Liver (tissue), 9 donors: ENCODE data around the gene BSDC1. TPM values are rescaled to one million over a fixed set of nuclear protein-coding genes. Genes with fewer than 3 reads are reported as not detected.

ENCODE experiments used
- DNase-seq: peaks from one replicate; pipeline ENCODE4 v3.0.0-alpha.2; 2017; ENCODE audit warnings: low spot score
- H3K27ac ChIP-seq, 2 donors: one replicate each; pipeline ENCODE4 v1.7.0; 2013; ENCODE audit warnings: inconsistent platforms in 2 of 2, low read length in 2 of 2, control low read depth in 1 of 2, low read depth in 1 of 2, mild to moderate bottlenecking in 1 of 2
- H3K27me3 ChIP-seq, 4 donors: one replicate each; pipeline versions ENCODE4 v1.6.1 to v1.7.0; 2013; ENCODE audit warnings: low read length in 3 of 4, inconsistent platforms in 1 of 4, mild to moderate bottlenecking in 1 of 4, moderate library complexity in 1 of 4; ENCODE audit not compliant: control insufficient read depth in 4 of 4, insufficient read depth in 4 of 4
- H3K36me3 ChIP-seq, 4 donors: one replicate each; pipeline versions ENCODE4 v1.6.1 to v1.7.0; 2013; ENCODE audit warnings: low read length in 3 of 4, mild to moderate bottlenecking in 3 of 4, low read depth in 1 of 4, moderate library complexity in 1 of 4; ENCODE audit not compliant: control insufficient read depth in 4 of 4, insufficient read depth in 3 of 4
- H3K4me1 ChIP-seq, 4 donors: one replicate each; pipeline versions ENCODE4 v1.6.1 to v1.7.0; 2013; ENCODE audit warnings: low read length in 3 of 4, mild to moderate bottlenecking in 3 of 4, moderate library complexity in 1 of 4; ENCODE audit not compliant: control insufficient read depth in 4 of 4, insufficient read depth in 4 of 4
- H3K4me3 ChIP-seq, 3 donors: one replicate each; pipeline versions ENCODE4 v1.6.1 to v1.7.0; 2013; ENCODE audit warnings: low read length in 3 of 3, control low read depth in 1 of 3, low read depth in 1 of 3, mild to moderate bottlenecking in 1 of 3
- H3K9ac ChIP-seq, 2 donors: one replicate each; pipeline ENCODE4 v1.7.0; 2013; ENCODE audit warnings: low read length in 2 of 2, mild to moderate bottlenecking in 2 of 2, moderate library complexity in 2 of 2, control low read depth in 1 of 2, low read depth in 1 of 2
- H3K9me3 ChIP-seq, 4 donors: one replicate each; pipeline versions ENCODE4 v1.6.1 to v1.7.0; 2013; ENCODE audit warnings: low read length in 3 of 4; ENCODE audit not compliant: control insufficient read depth in 4 of 4
- EGR1 ChIP-seq, 2 donors: IDR thresholded peaks; 2 replicates each; pipeline ENCODE4 v1.6.1; 2016 to 2018; ENCODE audit warnings: antibody characterized with exemption in 2 of 2, low read depth in 2 of 2
- FOXA1 ChIP-seq: IDR thresholded peaks from 2 replicates; pipeline ENCODE4 v1.6.1; 2016; ENCODE audit warnings: antibody characterized with exemption
- FOXA2 ChIP-seq: IDR thresholded peaks from 2 replicates; pipeline ENCODE4 v1.6.1; 2016; ENCODE audit warnings: antibody characterized with exemption
- GABPA ChIP-seq, 2 donors: IDR thresholded peaks in 1 of 2; conservative IDR thresholded peaks in 1 of 2; 2 replicates each; pipeline ENCODE4 v1.6.1; 2016; ENCODE audit warnings: antibody characterized with exemption in 2 of 2, mild to moderate bottlenecking in 1 of 2, moderate library complexity in 1 of 2
- HNF4A ChIP-seq, 2 donors: conservative IDR thresholded peaks; 2 replicates each; pipeline ENCODE4 v1.6.1; 2016; ENCODE audit warnings: antibody characterized with exemption in 2 of 2, mild to moderate bottlenecking in 2 of 2
- HNF4G ChIP-seq: IDR thresholded peaks from 2 replicates; pipeline ENCODE4 v1.6.1; 2016; ENCODE audit warnings: antibody characterized with exemption
- JUND ChIP-seq, 2 donors: IDR thresholded peaks; 2 replicates each; pipeline ENCODE4 v1.6.1; 2016; ENCODE audit warnings: antibody characterized with exemption in 2 of 2
- NR2F2 ChIP-seq: IDR thresholded peaks from 2 replicates; pipeline ENCODE4 v1.6.1; 2016; ENCODE audit warnings: antibody characterized with exemption
- RAD21 ChIP-seq, 2 donors: IDR thresholded peaks; 2 replicates each; pipeline ENCODE4 v1.6.1; 2016; ENCODE audit warnings: antibody characterized with exemption in 2 of 2, mild to moderate bottlenecking in 2 of 2
- RXRA ChIP-seq, 2 donors: IDR thresholded peaks; 2 replicates each; pipeline ENCODE4 v1.6.1; 2017 to 2018; ENCODE audit warnings: antibody characterized with exemption in 2 of 2, mild to moderate bottlenecking in 1 of 2
- SP1 ChIP-seq: IDR thresholded peaks from 2 replicates; pipeline ENCODE4 v1.6.1; 2018; ENCODE audit warnings: antibody characterized with exemption, mild to moderate bottlenecking
- TAF1 ChIP-seq: conservative IDR thresholded peaks from 2 replicates; pipeline ENCODE4 v1.6.1; 2016; ENCODE audit warnings: antibody characterized with exemption, mild to moderate bottlenecking
- YY1 ChIP-seq: IDR thresholded peaks from 2 replicates; pipeline ENCODE4 v1.6.1; 2016; ENCODE audit warnings: antibody characterized with exemption, mild to moderate bottlenecking
- WGBS: extraction: QIAGEN DNeasy Blood & Tissue Kit; methylation state at CpG from one replicate; pipeline ENCODE4 v1.1.7; 2013; 5-methylcytosine and 5-hydroxymethylcytosine counted together
- polyA plus RNA-seq, 2 donors: library from polyadenylated mRNA; stranded (reverse) in 1 of 2; unstranded in 1 of 2; fragments of 200-250 nt in 1 of 2; fragments of >200 nt in 1 of 2; fragmentation: Nextera tagmentation in 1 of 2; extraction: Ambion mirVana in 1 of 2; gene quantifications; one replicate each; pipeline versions ENCODE4 v1.2.1 to v1.2.3, GENCODE V29; 2013 to 2015
- total RNA-seq, 2 donors: library from RNA; depleted of rRNA; stranded (reverse); fragments of >200 nt; gene quantifications; one replicate each; pipeline ENCODE4 v1.2.3, GENCODE V29; 2014
- TF ChIP-seq, protein P1 (sequence below): fragments of 150-350 bp; IDR thresholded peaks from 2 replicates; pipeline ENCODE4 v1.5.1; 2017; ENCODE audit warnings: improper control_type of control experiment, low read depth, low read length; ENCODE audit not compliant: missing input control
- TF ChIP-seq, protein P2 (sequence below): IDR thresholded peaks from 2 replicates; pipeline ENCODE4 v1.6.1; 2016; ENCODE audit warnings: antibody characterized with exemption
- TF ChIP-seq, protein P3 (sequence below): IDR thresholded peaks from 2 replicates; pipeline ENCODE4 v1.6.1; 2016; ENCODE audit warnings: antibody characterized with exemption, mild to moderate bottlenecking
- TF ChIP-seq, protein P4 (sequence below): IDR thresholded peaks from 2 replicates; pipeline ENCODE4 v1.6.1; 2016; ENCODE audit warnings: antibody characterized with exemption
- TF ChIP-seq, protein P5 (sequence below): IDR thresholded peaks from 2 replicates; pipeline ENCODE4 v1.6.1; 2016; ENCODE audit warnings: antibody characterized with exemption
- donor health status: healthy.
- donor health status: healthy.
- donor health status: healthy.
- donor health status: healthy.
- donor health status: healthy.

BSDC1 gene
- total and polyA plus RNA-seq, 4 donors = 40.0 to 65.9 (median 52.0) TPM

DNA sequence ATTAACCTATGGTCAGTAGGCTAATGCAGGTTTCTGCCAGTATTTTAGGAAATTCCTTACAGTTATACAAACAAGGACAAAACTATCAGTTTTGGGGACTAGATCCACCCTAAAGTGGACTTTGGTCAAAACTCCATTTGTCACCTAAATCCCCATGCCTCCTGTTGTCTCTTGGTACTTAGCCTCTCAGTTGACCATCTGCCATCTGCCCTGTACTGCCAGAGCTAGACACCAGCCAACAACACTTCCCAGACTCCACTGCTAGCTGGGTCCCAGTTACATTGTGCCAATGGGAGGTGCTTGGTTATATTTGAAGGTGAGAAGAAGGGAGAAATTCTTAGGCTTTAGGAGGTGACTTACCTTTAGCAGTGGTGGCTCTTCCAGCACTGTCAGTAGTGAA is 17.0 kb upstream of the BSDC1 start:
- H3K27ac ChIP-seq = no peak overlapping the region
- TF ChIP-seq RXRA (IDR thresholded peaks at IDR 0.05) (no peak), HNF4G (peak; percentile 22), JUND (IDR thresholded peaks at IDR 0.05) (no peak), HNF4A (conservative IDR thresholded peaks at IDR 0.05) (peak; percentile 29 to 57), RAD21 (IDR thresholded peaks at IDR 0.05) (no peak), EGR1 (IDR thresholded peaks at IDR 0.05; ENCODE audit: low read depth in 2 of 2) (no peak)
- peaks cover 0 to 4% (median 1%) of the 10 kb centered on the region in 4 donors for H3K4me1 ChIP-seq
- H3K4me3 ChIP-seq = no peak overlapping the region
- H3K9me3 ChIP-seq = peaks cover 0 to 6% (median 2%) of the 10 kb centered on the region in 4 donors
- no peak for DNase-seq
- H3K27me3 ChIP-seq = no peaks in the 10 kb centered on the region
- H3K36me3 ChIP-seq = no peaks in the 10 kb centered on the region
- no peak overlapping the region for H3K9ac ChIP-seq

DNA sequence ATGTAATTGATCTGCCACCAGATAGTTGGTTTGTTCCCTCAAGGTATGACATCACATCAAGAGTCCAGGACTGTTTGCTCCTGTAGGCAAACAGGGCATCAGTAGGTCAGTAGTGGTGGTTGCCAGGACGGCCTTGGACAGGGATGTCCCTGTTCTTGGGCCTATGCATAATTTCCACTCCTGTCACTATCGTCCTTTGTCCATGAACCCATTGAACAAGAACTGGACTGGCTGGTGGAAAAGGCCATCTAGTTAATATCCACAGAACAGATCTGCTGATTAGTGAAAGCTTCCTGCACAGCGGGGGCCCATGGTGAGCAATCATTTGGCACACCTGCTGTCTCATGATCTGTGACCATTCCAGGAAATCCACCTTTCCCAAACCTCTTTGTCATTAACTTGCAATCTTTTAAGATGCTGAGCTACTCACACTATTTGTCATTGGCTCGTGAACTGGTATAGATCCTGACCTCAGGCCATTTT is 12.4 kb upstream of the BSDC1 start:
- peaks cover 0 to 6% (median 1%) of the 10 kb centered on the region in 4 donors for H3K4me1 ChIP-seq
- 48% methylated on average over 4 of the region's 4 CpGs for WGBS
- H3K9ac ChIP-seq = no peak overlapping the region
- peak overlapping the region; percentile 35 to 38 for H3K27ac ChIP-seq
- TF ChIP-seq SP1 (peak; percentile 95), NR2F2 (no peak), FOXA1 (peak; percentile 74), YY1 (peak; percentile 80), EGR1 (IDR thresholded peaks at IDR 0.05; ENCODE audit: low read depth in 2 of 2) (peak; percentile 59 to 91), FOXA2 (peak; percentile 69), HNF4A (conservative IDR thresholded peaks at IDR 0.05) (peak; percentile 88 to 89), GABPA (IDR thresholded peaks at IDR 0.05 in 1 of 2, conservative IDR thresholded peaks at IDR 0.05 in 1 of 2) (peak in 1 of 2 donors; percentile 52), HNF4G (peak; percentile 52), JUND (IDR thresholded peaks at IDR 0.05) (peak; percentile 96 to 97), RAD21 (IDR thresholded peaks at IDR 0.05) (peak in 1 of 2 donors; percentile 29), RXRA (IDR thresholded peaks at IDR 0.05) (peak; percentile 94 to 95), TAF1 (no peak)
- TF ChIP-seq, protein P1, sequence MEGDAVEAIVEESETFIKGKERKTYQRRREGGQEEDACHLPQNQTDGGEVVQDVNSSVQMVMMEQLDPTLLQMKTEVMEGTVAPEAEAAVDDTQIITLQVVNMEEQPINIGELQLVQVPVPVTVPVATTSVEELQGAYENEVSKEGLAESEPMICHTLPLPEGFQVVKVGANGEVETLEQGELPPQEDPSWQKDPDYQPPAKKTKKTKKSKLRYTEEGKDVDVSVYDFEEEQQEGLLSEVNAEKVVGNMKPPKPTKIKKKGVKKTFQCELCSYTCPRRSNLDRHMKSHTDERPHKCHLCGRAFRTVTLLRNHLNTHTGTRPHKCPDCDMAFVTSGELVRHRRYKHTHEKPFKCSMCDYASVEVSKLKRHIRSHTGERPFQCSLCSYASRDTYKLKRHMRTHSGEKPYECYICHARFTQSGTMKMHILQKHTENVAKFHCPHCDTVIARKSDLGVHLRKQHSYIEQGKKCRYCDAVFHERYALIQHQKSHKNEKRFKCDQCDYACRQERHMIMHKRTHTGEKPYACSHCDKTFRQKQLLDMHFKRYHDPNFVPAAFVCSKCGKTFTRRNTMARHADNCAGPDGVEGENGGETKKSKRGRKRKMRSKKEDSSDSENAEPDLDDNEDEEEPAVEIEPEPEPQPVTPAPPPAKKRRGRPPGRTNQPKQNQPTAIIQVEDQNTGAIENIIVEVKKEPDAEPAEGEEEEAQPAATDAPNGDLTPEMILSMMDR = no peak
- TF ChIP-seq, protein P2, sequence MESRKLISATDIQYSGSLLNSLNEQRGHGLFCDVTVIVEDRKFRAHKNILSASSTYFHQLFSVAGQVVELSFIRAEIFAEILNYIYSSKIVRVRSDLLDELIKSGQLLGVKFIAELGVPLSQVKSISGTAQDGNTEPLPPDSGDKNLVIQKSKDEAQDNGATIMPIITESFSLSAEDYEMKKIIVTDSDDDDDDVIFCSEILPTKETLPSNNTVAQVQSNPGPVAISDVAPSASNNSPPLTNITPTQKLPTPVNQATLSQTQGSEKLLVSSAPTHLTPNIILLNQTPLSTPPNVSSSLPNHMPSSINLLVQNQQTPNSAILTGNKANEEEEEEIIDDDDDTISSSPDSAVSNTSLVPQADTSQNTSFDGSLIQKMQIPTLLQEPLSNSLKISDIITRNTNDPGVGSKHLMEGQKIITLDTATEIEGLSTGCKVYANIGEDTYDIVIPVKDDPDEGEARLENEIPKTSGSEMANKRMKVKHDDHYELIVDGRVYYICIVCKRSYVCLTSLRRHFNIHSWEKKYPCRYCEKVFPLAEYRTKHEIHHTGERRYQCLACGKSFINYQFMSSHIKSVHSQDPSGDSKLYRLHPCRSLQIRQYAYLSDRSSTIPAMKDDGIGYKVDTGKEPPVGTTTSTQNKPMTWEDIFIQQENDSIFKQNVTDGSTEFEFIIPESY = peak; percentile 71
- TF ChIP-seq, protein P3, sequence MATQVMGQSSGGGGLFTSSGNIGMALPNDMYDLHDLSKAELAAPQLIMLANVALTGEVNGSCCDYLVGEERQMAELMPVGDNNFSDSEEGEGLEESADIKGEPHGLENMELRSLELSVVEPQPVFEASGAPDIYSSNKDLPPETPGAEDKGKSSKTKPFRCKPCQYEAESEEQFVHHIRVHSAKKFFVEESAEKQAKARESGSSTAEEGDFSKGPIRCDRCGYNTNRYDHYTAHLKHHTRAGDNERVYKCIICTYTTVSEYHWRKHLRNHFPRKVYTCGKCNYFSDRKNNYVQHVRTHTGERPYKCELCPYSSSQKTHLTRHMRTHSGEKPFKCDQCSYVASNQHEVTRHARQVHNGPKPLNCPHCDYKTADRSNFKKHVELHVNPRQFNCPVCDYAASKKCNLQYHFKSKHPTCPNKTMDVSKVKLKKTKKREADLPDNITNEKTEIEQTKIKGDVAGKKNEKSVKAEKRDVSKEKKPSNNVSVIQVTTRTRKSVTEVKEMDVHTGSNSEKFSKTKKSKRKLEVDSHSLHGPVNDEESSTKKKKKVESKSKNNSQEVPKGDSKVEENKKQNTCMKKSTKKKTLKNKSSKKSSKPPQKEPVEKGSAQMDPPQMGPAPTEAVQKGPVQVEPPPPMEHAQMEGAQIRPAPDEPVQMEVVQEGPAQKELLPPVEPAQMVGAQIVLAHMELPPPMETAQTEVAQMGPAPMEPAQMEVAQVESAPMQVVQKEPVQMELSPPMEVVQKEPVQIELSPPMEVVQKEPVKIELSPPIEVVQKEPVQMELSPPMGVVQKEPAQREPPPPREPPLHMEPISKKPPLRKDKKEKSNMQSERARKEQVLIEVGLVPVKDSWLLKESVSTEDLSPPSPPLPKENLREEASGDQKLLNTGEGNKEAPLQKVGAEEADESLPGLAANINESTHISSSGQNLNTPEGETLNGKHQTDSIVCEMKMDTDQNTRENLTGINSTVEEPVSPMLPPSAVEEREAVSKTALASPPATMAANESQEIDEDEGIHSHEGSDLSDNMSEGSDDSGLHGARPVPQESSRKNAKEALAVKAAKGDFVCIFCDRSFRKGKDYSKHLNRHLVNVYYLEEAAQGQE = no peak
- TF ChIP-seq, protein P4, sequence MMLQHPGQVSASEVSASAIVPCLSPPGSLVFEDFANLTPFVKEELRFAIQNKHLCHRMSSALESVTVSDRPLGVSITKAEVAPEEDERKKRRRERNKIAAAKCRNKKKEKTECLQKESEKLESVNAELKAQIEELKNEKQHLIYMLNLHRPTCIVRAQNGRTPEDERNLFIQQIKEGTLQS = peak; percentile 96
- TF ChIP-seq, protein P5, sequence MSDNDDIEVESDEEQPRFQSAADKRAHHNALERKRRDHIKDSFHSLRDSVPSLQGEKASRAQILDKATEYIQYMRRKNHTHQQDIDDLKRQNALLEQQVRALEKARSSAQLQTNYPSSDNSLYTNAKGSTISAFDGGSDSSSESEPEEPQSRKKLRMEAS = peak; percentile 55
- no peaks in the 10 kb centered on the region for H3K27me3 ChIP-seq
- no peak for DNase-seq
- no peaks in the 10 kb centered on the region for H3K36me3 ChIP-seq
- no peak overlapping the region for H3K4me3 ChIP-seq
- H3K9me3 ChIP-seq = no peaks in the 10 kb centered on the region
